Mesenchymal stem cell (in vitro differentiated cells and primary cell): ENCODE measurements around the gene CFL2.
"Not testable (repeated sequence)": the region's sequence is repeated elsewhere in the genome, so short reads cannot be mapped to it uniquely, and the experiment has no call there.

ENCODE experiments used
- DNase-seq: peaks from one replicate; pipeline ENCODE4 v3.0.0-alpha.2; 2013
- H2AFZ ChIP-seq: one replicate; pipeline ENCODE4 v1.6.1; 2013; ENCODE audit warnings: low read depth, mild to moderate bottlenecking, control low read depth, inconsistent platforms, low read length, moderate library complexity
- H2AK5ac ChIP-seq: 2 replicates; pipeline ENCODE4 v1.6.1; 2013; ENCODE audit warnings: low read length, moderate library complexity, mild to moderate bottlenecking, inconsistent platforms; ENCODE audit not compliant: severe bottlenecking
- H2BK120ac ChIP-seq: one replicate; pipeline ENCODE4 v1.6.1; 2013; ENCODE audit warnings: low read depth, mild to moderate bottlenecking, inconsistent platforms, low read length, moderate library complexity
- H2BK12ac ChIP-seq, 2 experiments: one replicate each; pipeline ENCODE4 v1.6.1; 2013; ENCODE audit warnings: inconsistent platforms in 2 of 2, low read length in 2 of 2, mild to moderate bottlenecking in 2 of 2, moderate library complexity in 2 of 2, control low read depth in 1 of 2
- H2BK15ac ChIP-seq: one replicate; pipeline ENCODE4 v1.6.1; 2013; ENCODE audit warnings: mild to moderate bottlenecking, low read depth, inconsistent platforms; ENCODE audit not compliant: poor library complexity, severe bottlenecking
- H2BK5ac ChIP-seq: 2 replicates; pipeline ENCODE4 v1.6.1; 2013; ENCODE audit warnings: low read depth, mild to moderate bottlenecking, low read length, control low read depth, inconsistent platforms; ENCODE audit not compliant: poor library complexity, severe bottlenecking
- H3K14ac ChIP-seq, 2 experiments: one replicate each; pipeline ENCODE4 v1.6.1; 2013; ENCODE audit warnings: inconsistent platforms in 2 of 2, low read length in 2 of 2, control low read depth in 1 of 2, mild to moderate bottlenecking in 1 of 2, moderate library complexity in 1 of 2
- H3K18ac ChIP-seq, 2 experiments: one replicate each; pipeline ENCODE4 v1.6.1; 2013; ENCODE audit warnings: inconsistent platforms in 2 of 2, low read length in 2 of 2, control low read depth in 1 of 2, low read depth in 1 of 2, mild to moderate bottlenecking in 1 of 2
- H3K23ac ChIP-seq, 2 experiments: one replicate each; pipeline ENCODE4 v1.6.1; 2013; ENCODE audit warnings: inconsistent platforms in 2 of 2, low read length in 2 of 2, mild to moderate bottlenecking in 2 of 2, moderate library complexity in 2 of 2, control low read depth in 1 of 2
- H3K27ac ChIP-seq: 2 replicates; pipeline ENCODE4 v1.5.1; 2013; ENCODE audit warnings: mild to moderate bottlenecking, moderate library complexity, low read length, control low read depth, inconsistent platforms; ENCODE audit not compliant: poor library complexity, severe bottlenecking
- H3K27me3 ChIP-seq, 2 experiments: 2 replicates each; pipeline versions ENCODE4 v1.6.1 to v1.7.0; 2013; ENCODE audit warnings: low read length in 2 of 2, mild to moderate bottlenecking in 2 of 2, moderate library complexity in 2 of 2, control low read depth in 1 of 2, inconsistent platforms in 1 of 2; ENCODE audit not compliant: control insufficient read depth in 1 of 2, insufficient read depth in 1 of 2
- H3K36me3 ChIP-seq, 2 experiments: 2 replicates each; pipeline versions ENCODE4 v1.6.1 to v1.7.0; 2013; ENCODE audit warnings: low read length in 2 of 2, control low read depth in 1 of 2, inconsistent platforms in 1 of 2, low read depth in 1 of 2, mild to moderate bottlenecking in 1 of 2; ENCODE audit not compliant: insufficient read depth in 2 of 2, control insufficient read depth in 1 of 2
- H3K4ac ChIP-seq, 2 experiments: one replicate each; pipeline ENCODE4 v1.6.1; 2013; ENCODE audit warnings: inconsistent platforms in 2 of 2, low read length in 2 of 2, mild to moderate bottlenecking in 2 of 2, moderate library complexity in 2 of 2, control low read depth in 1 of 2, low read depth in 1 of 2
- H3K4me1 ChIP-seq: 2 replicates; pipeline ENCODE4 v1.6.1; 2013; ENCODE audit warnings: low read depth, low read length, control low read depth; ENCODE audit not compliant: control insufficient read depth, insufficient read depth
- H3K4me2 ChIP-seq: 2 replicates; pipeline ENCODE4 v1.6.1; 2013; ENCODE audit warnings: low read length, mild to moderate bottlenecking, inconsistent platforms; ENCODE audit not compliant: poor library complexity, severe bottlenecking
- H3K4me3 ChIP-seq, 2 experiments: 2 replicates each; pipeline versions ENCODE4 v1.5.1 to v1.7.0; 2013; ENCODE audit warnings: low read length in 2 of 2, mild to moderate bottlenecking in 2 of 2, control low read depth in 1 of 2, low read depth in 1 of 2; ENCODE audit not compliant: insufficient read depth in 1 of 2
- H3K79me1 ChIP-seq: replicated peaks from 2 replicates; pipeline ENCODE4 v1.6.1; 2013; ENCODE audit warnings: mild to moderate bottlenecking, control low read depth, low read length, inconsistent platforms; ENCODE audit not compliant: poor library complexity, severe bottlenecking
- H3K9ac ChIP-seq: 2 replicates; pipeline ENCODE4 v1.7.0; 2013; ENCODE audit warnings: mild to moderate bottlenecking, low read length, moderate library complexity
- H3K9me3 ChIP-seq: 2 replicates; pipeline ENCODE4 v1.7.0; 2013; ENCODE audit warnings: mild to moderate bottlenecking, low read length; ENCODE audit not compliant: control insufficient read depth
- H4K8ac ChIP-seq: one replicate; pipeline ENCODE4 v1.6.1; 2013; ENCODE audit warnings: inconsistent platforms, mild to moderate bottlenecking, low read length, moderate library complexity
- H4K91ac ChIP-seq: one replicate; pipeline ENCODE4 v1.6.1; 2013; ENCODE audit warnings: mild to moderate bottlenecking, low read length, inconsistent platforms
- WGBS: methylation state at CpG from one replicate; pipeline ENCODE4 v1.1.7; 2013; ENCODE audit warnings: mixed read lengths; 5-methylcytosine and 5-hydroxymethylcytosine counted together

CFL2 gene

DNA sequence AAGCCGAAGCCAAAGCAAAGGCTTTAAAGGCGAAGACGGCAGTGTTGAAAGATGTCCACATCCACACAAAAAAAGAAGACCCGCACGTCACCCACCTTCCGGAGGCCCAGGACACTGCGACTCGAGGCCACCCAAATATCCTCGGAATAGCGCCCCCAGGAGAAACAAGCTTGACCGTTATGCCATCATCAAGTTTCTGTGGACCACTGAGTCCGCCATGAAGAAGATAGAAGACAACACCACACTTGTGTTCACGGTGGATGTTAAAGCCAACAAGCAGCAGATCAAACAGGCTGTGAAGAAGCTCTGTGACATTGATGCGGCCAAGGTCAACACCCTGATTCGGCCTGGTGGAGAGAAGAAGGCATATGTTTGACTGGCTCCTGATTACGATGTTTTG, 20.2 kb downstream of the CFL2 start:
- not testable (repeated sequence) for H3K4ac ChIP-seq, DNase-seq, H2BK15ac ChIP-seq, H2BK5ac ChIP-seq, H3K9me3 ChIP-seq, H3K4me3 ChIP-seq, H2BK12ac ChIP-seq, H4K91ac ChIP-seq, H3K27me3 ChIP-seq, H3K14ac ChIP-seq, H3K9ac ChIP-seq, H3K23ac ChIP-seq, H2AFZ ChIP-seq, H3K79me1 ChIP-seq, H2AK5ac ChIP-seq, H3K36me3 ChIP-seq, H3K4me1 ChIP-seq, H3K27ac ChIP-seq, H2BK120ac ChIP-seq, H3K18ac ChIP-seq, H4K8ac ChIP-seq, H3K4me2 ChIP-seq
- WGBS: 97% methylated on average over 16 of the region's 16 CpGs

DNA sequence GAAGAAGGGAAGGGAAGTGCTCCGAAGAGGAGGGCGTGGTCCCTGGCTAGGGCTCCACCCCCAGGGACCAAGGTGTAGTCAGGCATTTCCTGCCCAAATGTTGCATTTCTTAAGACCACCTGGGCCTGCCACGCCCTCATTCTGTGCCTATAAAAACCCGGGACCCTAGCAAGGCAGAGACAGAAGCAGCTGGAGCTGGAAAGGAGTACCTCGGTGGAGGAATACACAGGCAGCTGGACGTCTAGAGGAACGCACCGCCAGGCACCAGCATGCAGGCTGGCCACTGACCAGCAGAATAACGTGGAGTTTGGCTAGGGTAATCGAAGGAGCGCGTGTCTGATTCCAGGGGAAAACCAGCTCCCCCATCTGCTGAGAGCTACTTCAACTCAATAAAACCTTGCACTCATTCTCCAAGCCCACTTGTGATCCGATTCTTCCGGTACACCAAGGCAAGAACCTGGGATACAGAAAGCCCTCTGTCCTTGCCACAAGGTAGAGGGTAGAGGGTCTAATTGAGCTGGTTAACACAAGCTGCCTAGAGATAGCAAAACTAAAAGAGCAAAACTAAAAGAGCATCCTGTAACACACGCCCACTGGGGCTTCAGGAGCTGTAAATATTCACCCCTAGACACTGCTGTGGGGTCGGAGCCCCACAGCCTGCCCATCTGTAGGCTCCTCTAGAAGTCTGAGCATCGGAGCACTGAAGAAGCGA, 21.0 kb downstream of the CFL2 start:
- Histone ChIP-seq H2BK12ac (peak overlapping the region in 1 of 2 experiments; percentile 10), H3K27me3 (no peaks in the 10 kb centered on the region), H2BK15ac (peak overlapping the region; percentile 74), H3K23ac (no peak overlapping the region), H3K36me3 (no peaks in the 10 kb centered on the region), H3K79me1 (no peaks in the 10 kb centered on the region), H2BK5ac (no peak overlapping the region), H3K4ac (peak overlapping the region in 1 of 2 experiments; percentile 35), H3K9me3 (no peaks in the 10 kb centered on the region), H2BK120ac (peak overlapping the region; percentile 23), H4K8ac (peak overlapping the region; percentile 19), H3K27ac (no peak overlapping the region), H4K91ac (no peak overlapping the region), H3K14ac (no peak overlapping the region), H3K4me3 (peak overlapping the region in 1 of 2 experiments; percentile 40), H3K18ac (peak overlapping the region in 1 of 2 experiments; percentile 37), H3K4me1 (peaks cover 3% of the 10 kb centered on the region), H3K9ac (no peak overlapping the region), H3K4me2 (no peak overlapping the region), H2AK5ac (no peak overlapping the region), H2AFZ (no peak overlapping the region)
- 59% methylated on average over 18 of the region's 18 CpGs for WGBS
- DNase-seq: no peak

DNA sequence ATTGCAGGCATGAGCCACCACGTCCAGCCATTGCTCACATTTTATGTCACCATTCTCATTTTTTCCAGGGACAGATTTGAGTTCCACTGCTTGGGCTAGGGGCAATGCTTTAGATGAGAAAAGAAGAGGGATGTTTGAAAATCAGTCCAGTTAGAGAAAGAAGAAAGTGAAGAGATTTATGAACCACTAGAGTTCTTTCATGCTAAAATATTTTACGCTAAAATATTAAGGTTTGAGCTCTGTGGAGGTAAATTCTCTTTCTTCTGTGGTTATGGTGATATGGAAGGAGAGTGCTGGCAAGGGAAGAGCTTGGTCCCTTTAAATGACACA, 21.5 kb downstream of the CFL2 start:
- no peak overlapping the region for H3K18ac ChIP-seq
- H3K4me3 ChIP-seq: peak overlapping the region in 1 of 2 experiments; percentile 40
- H4K8ac ChIP-seq: no peak overlapping the region
- H3K4me2 ChIP-seq: no peak overlapping the region
- no peak overlapping the region for H2AK5ac ChIP-seq
- no peaks in the 10 kb centered on the region for H3K9me3 ChIP-seq
- H4K91ac ChIP-seq: no peak overlapping the region
- no peak overlapping the region for H2AFZ ChIP-seq
- H3K14ac ChIP-seq: no peak overlapping the region
- no peak overlapping the region for H2BK120ac ChIP-seq
- H3K9ac ChIP-seq: no peak overlapping the region
- no peak for DNase-seq
- no peak overlapping the region for H3K27ac ChIP-seq
- H3K23ac ChIP-seq: no peak overlapping the region
- no peaks in the 10 kb centered on the region for H3K79me1 ChIP-seq
- no peak overlapping the region for H2BK12ac ChIP-seq
- H2BK5ac ChIP-seq: no peak overlapping the region
- no peaks in the 10 kb centered on the region for H3K27me3 ChIP-seq
- no peak overlapping the region for H2BK15ac ChIP-seq
- 100% methylated on average over 1 of the region's 2 CpGs for WGBS
- H3K4ac ChIP-seq: no peak overlapping the region
- peaks cover 3% of the 10 kb centered on the region for H3K4me1 ChIP-seq
- H3K36me3 ChIP-seq: no peaks in the 10 kb centered on the region

DNA sequence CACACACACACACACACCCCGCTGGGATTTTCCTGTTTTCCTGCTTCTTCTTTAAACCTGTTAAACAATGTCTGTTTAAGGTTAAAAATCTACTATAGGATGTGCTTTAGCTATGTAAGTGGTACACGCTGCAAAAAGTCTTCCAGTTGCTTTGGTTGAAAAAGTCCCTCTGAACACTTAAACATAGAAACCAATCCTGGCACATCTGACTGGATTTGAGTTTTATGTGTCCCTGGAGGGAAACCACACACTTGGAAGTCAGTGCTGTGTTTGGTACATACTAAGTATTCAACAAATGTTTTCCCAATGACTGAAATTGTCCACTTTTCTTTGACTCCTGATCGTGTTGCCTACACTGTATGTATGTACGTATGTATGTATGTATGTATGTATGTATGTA, 22.0 kb downstream of the CFL2 start:
- Histone ChIP-seq H3K4me1 (peaks cover 3% of the 10 kb centered on the region), H3K36me3 (no peaks in the 10 kb centered on the region), H3K79me1 (no peaks in the 10 kb centered on the region), H3K9me3 (no peaks in the 10 kb centered on the region), H3K4me2 (no peak overlapping the region), H2BK120ac (no peak overlapping the region), H2BK5ac (no peak overlapping the region), H2BK15ac (no peak overlapping the region), H3K9ac (no peak overlapping the region), H3K14ac (no peak overlapping the region), H2BK12ac (no peak overlapping the region), H3K4me3 (no peak overlapping the region), H3K27ac (no peak overlapping the region), H4K8ac (no peak overlapping the region), H3K4ac (no peak overlapping the region), H2AK5ac (no peak overlapping the region), H3K23ac (no peak overlapping the region), H3K27me3 (no peaks in the 10 kb centered on the region), H2AFZ (no peak overlapping the region), H3K18ac (no peak overlapping the region), H4K91ac (no peak overlapping the region)
- WGBS: 58% methylated on average over 2 of the region's 4 CpGs
- peak; percentile 59 for DNase-seq
